ENCODE data around the gene DCPS. TPM values are rescaled to one million over a fixed set of nuclear protein-coding genes. Genes with fewer than 3 reads are reported as not detected.
A peak's percentile ranks its signal among the peaks of the same experiment; 100 is the strongest.
"Not testable (repeated sequence)": the region's sequence is repeated elsewhere in the genome, so short reads cannot be mapped to it uniquely, and the experiment has no call there.

Gene DCPS
- total RNA-seq, 1 experiment from 2014 or later, result 30.8 TPM

DNA sequence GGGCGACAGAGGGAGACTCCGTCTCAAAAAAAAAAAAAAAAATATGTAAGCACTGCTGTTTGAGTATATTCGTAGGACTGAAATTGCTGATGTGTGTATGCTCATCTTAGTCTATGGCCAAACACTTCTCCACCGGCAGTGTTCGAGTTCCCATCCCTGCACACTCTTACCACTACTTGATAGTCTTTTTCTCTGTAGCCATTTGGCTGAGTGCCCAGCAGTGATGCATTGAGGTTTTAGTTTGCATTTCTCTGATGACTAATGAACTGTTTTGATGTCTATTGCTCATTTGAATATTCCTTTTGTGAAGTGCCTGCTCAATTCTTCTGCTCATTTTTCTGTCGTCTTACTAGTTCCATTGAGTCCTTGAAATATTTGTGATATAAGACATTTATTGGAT is 19.0 kb upstream of the DCPS start:
- DNase-seq (ENCODE audit: low read depth), result peak; percentile 98

DNA sequence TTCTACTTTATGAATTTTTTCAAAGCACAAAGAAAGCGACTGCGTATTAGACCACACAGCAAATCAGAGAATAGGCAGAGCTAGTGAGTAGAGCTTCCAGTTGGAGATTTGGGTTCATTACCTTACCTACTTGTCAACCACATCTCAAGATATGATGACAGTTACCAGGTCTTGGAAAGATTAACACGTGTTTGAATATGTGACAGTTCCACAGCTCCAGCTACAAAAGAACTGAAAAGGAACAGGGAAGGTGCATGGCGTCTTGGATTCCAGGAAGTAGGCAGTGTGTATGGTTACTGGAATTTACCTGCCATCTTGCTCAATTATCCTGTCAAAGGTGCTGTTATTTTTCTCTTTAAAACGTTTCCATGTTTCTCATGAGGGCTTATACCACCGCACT is 15.6 kb upstream of the DCPS start:
- DNase-seq (ENCODE audit: low read depth), result no peak

DNA sequence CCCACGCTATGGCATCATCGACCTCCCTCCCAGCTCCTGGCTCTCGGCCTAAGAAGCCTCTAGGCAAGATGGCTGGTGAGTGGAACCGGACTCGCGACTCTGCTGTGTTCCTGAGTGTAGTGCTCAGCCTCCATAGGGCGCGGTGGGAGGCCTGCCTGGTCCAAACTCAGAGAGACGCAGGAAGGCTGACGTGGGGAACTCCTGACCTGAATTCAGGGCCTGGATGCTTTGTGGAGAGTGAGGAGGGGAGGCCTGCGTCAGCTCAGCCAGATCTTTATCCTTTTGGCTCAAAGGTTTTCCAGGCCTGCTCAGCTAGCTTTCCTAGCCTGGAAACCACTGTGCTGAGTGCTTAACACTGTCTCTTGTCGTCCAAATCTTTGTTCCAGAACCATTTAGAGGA is 13.0 kb upstream of the DCPS start:
- DNase-seq (ENCODE audit: low read depth), result no peak

DNA sequence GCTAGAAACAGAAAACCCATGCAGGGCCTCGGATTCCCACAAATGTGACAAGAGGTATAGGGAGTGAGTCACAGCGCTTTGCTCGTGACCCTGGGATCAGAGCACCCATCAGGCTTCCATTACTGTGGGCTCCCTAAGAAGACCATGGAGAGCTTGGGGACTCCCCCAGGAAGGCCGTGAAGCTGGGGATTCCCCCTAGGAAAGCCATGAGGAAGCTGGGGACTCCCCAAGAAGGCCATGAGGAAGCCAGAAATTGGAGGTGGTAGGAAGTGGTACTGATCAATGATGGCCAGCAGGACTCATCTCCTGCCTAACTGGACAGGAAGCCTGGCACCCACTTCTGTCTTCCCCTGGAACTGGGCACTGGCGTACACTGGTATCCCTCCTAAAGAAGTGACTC is 10.1 kb upstream of the DCPS start:
- DNase-seq (ENCODE audit: low read depth), result no peak

DNA sequence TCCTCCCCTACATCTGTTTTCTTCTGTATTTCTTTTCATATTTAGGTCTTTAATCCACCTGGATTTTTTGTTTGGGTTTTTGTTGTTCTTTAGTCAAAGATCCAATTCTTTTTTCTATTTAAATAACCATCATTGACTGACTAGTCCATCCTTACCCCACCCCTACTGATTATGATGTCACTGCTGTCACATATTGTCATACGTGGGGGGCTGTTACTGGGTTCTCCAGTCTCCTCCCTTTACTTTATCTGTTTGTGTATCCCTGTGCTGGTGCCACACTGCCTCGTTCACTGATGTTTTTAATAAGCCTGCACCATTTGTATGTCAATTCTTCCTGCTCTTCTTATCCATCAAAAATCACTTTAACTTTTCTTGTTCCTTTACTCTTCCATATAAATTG is 6.9 kb upstream of the DCPS start:
- DNase-seq (ENCODE audit: low read depth), result no peak

DNA sequence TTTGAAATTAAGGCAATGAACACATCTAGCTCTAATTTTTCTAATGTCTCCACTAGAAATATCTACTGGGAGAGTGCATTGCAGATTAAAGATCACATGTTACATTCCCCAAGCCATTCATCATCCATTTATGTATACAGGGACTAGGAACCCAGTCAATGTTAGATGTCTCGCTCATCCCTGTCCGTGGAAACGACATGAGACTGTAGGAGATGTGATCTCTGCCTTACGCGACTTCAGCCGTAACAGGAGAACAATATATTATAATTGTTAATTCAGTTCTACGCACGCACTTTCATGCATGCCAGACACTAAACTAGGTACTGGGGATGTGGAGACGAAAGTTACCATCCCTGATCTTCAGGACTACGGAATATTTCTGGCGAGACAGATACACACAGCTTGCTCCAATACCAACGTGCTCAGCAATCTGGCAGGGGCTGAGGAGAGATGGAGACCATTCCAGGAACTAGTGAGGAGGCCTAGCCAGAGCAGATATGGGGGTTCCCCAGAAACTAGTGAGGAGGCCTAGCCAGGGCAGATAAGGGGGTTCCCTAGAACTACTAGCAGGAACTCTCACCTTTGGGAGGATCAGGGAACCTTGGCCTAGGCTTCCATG is 706 bp downstream of the DCPS start:
- DNase-seq (ENCODE audit: low read depth), result no peak

DNA sequence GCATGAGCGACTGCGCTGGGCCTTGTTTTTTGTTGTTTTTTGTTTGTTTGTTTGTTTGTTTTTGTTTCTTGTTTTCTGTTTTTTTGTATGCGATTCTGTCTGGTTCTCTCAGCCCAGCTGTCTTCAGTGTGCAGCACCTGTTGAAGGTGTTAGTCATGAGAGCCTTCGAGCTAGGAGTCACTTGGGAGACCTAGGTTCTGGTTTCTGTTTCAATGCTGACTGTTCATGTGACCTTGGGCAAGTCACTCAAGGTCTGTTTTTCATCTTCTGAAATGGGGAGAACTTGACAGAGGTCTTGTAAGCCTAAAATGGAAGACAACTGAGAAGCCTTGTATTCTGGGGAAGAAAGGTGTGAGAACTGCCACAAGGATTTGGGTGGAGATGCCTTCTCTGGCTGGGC is 1.8 kb downstream of the DCPS start:
- DNase-seq (ENCODE audit: low read depth), result no peak

DNA sequence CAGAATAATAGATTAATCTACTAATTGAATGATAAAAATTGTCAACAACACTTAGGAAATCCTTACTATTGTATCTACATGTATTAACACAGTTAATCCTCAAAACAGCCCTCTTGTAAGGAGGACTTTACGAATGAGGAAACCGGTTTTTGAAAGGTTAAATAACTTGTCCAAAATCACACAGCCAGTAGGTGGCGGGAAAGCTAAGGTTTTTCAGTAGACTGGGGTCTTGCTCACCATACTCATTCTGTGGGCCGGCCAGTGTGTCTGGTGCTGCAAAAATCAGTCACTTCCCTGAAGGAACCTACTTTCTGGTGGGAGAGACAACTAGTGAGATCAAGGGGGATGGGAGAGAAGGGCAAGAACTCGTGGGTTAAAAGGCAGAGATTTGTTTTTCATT is 3.8 kb downstream of the DCPS start:
- peak; percentile 63 for DNase-seq (ENCODE audit: low read depth)

DNA sequence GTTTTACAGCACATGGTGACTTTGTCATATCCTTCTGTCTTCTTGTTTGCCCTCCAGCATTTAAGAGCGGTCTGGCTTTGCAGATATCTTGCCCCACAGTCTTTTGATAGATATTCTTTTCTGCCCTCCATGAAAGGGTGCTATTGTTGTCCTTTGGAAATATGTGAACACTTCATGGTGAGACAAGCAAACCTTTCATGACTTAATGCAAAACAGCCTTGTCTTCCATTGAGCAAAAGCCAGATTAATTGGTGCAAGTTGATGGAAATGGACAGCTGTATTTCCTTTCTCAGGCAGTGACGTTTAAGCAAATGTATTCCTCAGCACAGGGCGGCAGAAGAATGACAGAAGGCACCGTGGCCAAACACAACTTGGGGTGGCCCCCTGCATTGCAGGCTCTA is 4.4 kb downstream of the DCPS start:
- peak; percentile 89 for DNase-seq (ENCODE audit: low read depth)

DNA sequence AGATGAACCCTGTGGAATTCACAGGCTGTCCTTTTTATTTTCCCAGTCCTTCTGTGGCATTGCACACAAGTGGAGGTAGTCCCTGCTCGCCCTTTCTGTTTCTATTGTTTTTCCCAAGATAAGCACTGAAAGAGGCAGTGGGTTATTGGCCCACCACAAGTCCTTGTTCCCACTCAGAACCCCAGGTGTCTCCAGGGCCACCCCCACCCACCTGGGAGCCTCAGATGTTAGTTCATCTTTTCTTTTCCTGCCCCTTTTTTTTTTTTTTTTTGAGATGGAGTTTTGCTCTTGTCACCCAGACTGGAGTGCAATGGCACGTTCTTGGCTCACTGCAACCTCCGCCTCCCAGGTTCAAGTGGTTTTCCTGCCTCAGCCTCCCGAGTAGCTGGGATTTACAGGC is 4.9 kb downstream of the DCPS start:
- not testable (repeated sequence) for DNase-seq (ENCODE audit: low read depth)

DNA sequence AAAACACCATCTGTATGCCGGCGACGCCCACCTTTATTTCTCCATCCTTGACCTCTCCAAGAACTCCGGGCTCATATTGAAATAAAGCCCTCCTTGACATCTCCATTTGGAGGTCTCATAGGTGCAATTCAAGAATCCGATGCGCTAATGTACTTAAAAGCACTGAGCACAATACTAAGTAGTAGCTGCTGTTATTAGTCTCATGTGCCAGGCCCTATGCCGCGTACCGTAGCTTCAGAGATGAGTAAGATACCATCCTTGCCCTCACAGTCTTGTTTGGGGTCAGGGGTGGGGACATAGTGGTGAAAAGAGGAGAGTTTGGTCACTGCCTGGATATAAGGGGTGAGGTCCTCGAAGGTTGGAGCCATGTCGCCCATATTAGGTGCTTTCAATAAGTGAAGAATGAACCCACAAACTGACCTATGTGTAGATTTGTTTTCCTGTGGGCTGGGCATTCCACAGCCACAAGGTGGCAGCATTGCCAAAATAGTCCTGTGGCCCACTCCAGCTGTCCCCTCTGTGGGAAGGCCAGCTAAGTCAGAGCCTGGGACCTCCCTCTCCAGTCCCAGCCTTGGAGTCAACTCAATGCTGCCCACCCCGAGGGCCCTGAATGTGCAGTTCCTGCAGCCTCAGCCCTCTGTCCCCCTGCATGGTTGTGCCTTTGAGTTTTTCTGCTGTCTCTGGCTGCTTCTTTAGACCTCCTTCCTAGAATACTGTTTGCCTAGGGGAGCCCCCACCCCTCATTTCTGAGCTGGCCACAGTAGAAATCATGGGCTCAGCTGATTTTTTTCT is 6.5 kb downstream of the DCPS start:
- DNase-seq (ENCODE audit: low read depth), result peak; percentile 72

DNA sequence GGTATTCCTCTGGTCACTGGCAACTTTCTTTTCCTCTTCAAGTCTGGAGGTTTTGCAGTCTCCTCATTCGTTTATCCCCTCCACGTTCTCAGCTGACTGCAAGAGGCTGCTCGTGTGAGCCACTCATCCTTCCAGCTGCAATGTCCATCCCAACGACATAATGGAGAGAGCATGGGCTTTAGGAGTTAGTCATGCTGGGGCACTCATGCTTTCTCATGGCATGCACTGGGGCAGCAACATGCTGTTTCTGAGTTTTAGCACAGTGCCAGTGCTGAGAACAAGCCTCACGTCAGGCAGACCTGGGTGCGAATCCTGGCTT is 7.1 kb downstream of the DCPS start:
- peak; percentile 14 for DNase-seq (ENCODE audit: low read depth)

DNA sequence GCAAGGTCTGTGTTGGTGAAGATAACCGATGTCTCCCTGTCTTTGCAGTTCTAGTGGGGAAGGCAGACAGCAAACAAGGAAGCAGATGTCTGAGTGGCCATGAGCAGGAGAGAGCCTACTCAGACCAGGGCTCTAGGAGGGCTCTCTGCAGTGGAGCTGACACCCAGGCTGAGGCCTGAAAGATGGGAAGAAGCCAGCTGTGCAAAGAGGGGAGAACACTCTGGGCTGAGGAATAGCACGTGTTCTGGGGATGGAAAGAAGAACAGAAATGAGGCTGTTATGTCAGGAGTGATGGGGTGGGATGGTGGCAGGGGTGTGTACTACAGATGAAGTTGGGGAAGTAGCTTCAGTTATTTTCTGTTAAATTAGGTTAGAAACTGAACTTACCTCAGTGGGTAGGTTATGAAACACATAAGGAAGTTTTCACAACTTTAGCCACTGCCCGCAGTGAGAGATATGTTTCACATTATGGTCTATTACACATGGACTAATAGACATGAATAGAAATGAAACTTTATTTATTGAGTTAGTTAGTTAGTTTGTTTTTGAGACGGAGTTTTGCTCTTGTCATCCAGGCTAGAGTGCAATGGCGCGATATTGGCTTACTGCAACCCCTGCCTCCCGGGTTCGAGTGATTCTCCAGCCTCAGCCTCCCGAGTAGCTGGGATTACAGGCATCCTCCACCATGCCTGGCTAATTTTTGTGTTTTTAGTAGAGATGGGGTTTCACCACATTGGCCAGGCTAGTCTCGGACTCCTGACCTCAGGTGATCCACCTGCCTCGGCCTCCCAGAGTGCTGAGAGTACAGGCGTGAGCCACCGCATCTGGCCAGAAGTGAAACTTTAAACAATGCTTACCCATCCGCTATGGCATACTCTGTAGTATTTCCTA is 7.8 kb downstream of the DCPS start:
- no peak for DNase-seq (ENCODE audit: low read depth)

DNA sequence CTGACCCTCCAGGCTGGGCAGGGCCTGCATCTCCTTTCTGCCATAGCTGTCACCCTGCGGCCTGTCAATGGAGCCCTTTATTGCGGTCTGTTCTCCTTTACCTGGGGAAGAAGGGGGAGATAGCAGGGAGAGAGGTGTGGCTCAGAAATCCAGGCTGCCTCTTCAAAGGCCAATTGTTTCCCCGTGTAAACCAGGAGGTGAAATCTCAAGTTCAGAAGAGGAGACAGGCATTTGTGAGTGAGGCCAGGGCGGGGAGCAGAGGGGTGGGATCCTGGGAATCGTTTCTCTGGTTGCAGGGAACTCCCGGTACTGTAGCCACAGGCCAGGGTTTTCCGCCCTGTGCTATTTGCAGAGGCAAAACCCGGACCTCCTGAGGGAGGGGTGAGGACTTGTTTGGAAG is 9.1 kb downstream of the DCPS start:
- no peak for DNase-seq (ENCODE audit: low read depth)

DNA sequence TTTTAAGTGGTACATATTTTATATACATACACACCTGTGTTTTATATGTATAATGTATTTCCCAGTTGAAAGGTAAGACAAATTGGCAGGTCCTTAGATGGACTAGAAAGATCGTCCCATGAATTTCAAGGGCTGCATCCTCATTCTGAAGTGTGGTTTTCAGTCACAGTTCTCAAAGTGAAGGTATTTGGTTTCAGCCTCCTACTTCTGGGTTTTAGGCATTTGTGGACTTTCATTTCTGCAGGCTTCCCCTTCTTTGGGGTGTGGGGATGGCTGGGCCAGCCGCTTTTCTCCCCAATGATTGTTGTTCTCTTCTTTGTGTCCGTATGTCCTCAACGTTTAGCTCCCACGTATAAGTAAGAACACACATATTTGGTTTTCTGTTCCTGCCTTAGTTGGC is 10.0 kb downstream of the DCPS start:
- no peak for DNase-seq (ENCODE audit: low read depth)

DNA sequence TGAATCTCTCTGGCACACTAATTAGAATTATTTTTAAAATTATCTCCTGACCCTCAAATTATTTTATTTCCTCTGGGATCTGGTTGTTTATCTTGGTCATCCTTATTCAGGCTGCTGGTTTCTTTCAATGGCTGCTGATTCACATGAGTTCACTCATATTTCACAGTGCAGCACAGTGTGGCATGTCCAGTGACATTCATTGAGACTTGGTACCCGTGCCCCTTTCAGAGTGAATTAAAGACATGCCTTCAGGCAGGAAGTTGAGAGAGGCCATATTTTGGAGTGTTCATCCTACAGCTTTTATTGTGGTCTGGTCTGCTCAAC is 13.5 kb downstream of the DCPS start:
- no peak for DNase-seq (ENCODE audit: low read depth)

DNA sequence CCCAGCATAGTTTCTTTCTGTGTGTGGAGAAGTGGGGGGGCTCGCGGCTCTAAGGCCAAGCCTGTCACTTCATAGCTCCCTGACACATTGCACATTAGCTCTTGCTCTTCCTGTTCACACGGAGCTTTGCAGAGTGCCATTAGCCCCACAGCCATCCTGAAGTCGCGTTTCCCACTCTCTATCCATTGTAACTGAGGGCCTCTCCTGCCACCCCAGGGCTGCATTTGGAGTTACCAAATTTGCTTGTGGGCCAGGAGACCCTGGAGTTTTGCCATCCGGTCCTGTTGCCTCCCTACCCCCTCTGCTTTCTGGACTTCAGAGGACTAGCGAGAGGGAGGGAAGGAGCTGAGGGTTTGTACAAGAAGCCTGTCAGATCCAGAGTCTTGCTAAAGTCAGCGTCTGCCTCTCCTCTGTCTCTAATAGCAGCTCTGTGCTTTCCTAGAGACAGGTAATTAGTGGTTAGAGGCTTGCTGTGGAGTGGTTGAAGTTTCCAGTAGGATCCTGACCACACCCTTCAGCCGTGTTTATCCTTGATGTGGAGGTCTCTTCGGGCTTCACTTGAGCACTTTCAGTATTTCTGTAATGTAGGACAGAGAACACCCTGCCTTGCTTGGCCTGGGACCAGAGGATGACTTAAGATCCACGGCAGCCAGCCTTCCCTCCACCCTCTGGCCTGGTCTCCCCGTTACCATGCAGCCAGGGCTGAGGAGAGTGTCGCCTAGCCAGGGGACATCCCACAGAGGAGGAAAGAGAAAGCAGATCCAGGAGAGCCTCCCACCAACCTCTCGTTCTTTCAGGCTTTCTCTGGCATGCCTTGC is 14.1 kb downstream of the DCPS start:
- peak; percentile 46 for DNase-seq (ENCODE audit: low read depth)

DNA sequence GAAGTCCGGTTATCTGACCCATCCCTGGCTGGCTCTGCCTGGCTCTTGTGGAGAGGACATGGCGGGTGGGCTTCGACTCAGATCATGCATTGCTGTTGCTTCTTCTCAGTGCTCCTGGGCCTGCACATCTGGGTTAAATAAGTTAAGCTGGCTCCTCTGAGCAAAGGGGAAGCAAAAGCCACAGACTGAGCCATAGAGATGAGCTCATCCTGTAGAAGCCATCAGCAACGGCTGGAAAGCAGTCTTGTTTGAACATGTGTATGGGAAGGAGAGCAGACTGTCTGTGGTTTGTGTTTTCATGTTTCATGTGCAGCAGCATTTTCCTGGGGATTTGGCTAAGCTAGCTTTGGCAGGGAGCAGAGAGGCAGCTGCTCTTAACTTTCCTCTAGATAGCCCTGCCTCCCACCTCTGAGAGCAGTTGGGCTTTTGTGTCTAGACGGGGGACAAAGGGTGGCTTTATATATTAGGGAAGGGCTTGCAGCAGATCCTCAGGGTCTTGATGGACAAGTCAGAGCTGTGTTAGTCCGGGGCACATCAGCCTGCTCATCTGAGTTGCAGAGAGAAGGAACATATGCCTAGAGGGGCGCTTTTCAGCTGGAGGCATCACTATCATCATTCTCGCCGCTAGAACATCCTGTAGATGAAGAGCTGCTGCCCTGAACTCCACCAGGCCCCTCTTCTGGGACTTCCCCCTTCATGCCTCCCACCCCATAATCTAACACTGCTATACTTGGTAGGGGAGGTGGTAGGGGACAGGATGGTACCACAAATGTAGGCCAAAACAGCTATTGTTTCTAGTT is 14.9 kb downstream of the DCPS start:
- peak; percentile 95 for DNase-seq (ENCODE audit: low read depth)

DNA sequence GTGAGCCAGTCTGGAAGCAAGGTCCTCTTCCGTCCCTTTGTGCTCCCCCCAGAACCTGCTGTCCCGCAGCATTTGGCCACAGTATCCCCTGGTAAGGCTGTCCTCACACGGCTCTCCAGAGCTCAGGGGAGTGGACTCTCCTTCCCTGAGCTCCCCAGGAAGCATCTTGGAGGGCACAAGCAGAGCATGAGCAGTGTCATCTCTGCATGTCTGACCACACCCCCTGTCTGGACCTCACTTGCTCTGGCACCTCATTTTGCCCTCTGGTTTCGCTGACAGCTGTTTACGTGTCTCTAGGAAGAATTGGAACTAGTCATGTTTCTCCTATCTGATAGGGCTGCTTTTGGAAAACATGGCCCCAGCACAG is 15.5 kb downstream of the DCPS start:
- peak; percentile 41 for DNase-seq (ENCODE audit: low read depth)

DNA sequence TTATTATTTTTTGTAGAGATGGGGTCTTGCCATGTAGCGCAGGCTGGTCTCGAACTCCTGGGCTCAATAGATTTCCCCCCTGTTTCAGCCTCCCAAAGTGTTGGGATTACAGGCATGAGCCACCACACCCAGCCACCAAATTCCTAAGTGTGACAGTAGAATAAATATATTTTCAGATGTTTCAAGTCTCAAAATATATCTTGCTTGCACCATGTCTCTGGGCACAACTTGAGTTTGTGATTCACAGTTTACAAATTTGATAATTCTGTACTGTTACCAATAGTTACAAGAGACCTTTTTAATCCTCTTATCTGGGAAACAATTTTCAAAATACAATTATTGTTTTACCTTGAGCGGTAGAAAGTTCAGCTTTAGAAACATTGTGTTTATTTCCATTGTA is 19.1 kb downstream of the DCPS start:
- DNase-seq (ENCODE audit: low read depth), result no peak
